ENCODE data around the gene TREM2. TPM values are rescaled to one million over a fixed set of nuclear protein-coding genes. Genes with fewer than 3 reads are reported as not detected.

TREM2 gene
- total and polyA plus RNA-seq, 2 of the 8 experiments (the other 6 are each of a cell fraction or from before 2014, with no cell fraction given) = 0.20 TPM; not detected in 1

DNA sequence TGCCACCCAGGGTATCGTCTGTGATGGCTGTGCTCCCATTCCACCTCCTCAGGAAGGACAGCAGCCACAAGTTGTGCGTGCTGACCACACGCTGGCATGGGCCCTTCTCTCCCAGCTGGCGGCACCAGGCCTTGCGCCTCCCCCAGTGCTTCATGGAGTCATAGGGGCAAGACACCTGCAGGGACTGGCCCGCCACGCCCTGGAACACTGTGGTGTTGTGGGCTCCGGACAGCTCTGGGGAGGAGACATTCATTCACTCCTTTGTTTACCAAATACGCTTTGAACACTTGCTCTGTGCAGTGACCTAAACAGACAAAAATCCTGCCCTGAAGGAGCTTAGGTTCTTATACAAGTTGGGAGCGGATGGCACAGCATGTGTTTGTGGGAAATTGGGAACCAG lies 1.5 kb downstream of the TREM2 start:
- no peak overlapping the region for H2BK20ac ChIP-seq (ENCODE audit: low read length)
- ChIA-PET POLR2A (ENCODE audit: partially characterized antibody) (no interaction called here), CTCF (ENCODE audit: partially characterized antibody) (interaction anchor here (1.3 to 2.1 kb wide), 2 partner anchors 21 to 30 kb away, joined by 4 to 6 read pairs; no protein-coding TSS in a partner anchor)

More for the DNA sequence above, 1.5 kb downstream of the TREM2 start:
- Histone ChIP-seq H2BK120ac (replicated peaks; ENCODE audit: low read depth, low read length) (no peak overlapping the region), H4K20me1 (replicated peaks in 1 of 2; ENCODE audit: control insufficient read depth in 1 of 2, insufficient read depth in 2 of 2, low read length in 2 of 2) (no peaks in the 10 kb centered on the region), H3K23me2 (ENCODE audit: low read depth, low read length) (no peaks in the 10 kb centered on the region), H3K18ac (ENCODE audit: extremely low read depth, low read length) (no peak overlapping the region), H3K4me2 (ENCODE audit: insufficient read depth in 1 of 2, low read depth in 2 of 2, low read length in 2 of 2) (no peak overlapping the region), H4K91ac (replicated peaks; ENCODE audit: insufficient read length, low read length) (no peak overlapping the region), H3K27ac (ENCODE audit: low read depth, low read length) (no peak overlapping the region), H3K4ac (replicated peaks; ENCODE audit: insufficient read length, low read depth, low read length) (no peak overlapping the region), H2AK5ac (ENCODE audit: low read depth, low read length) (0 out of 2 replicates have a peak overlapping the region, but pooled peaks have one; percentile 24), H3K79me1 (ENCODE audit: low read depth, low read length) (no peaks in the 10 kb centered on the region), H4K5ac (ENCODE audit: insufficient read length, low read depth, low read length) (no peak overlapping the region), H3K4me1 (replicated peaks in 1 of 4; ENCODE audit: control insufficient read depth in 3 of 4, insufficient read depth in 4 of 4, low read length in 3 of 4) (no peaks in the 10 kb centered on the region), H3K27me3 (replicated peaks in 1 of 4; ENCODE audit: control insufficient read depth in 3 of 4, extremely low read depth in 1 of 4, insufficient read depth in 3 of 4, low read length in 3 of 4) (no peaks in the 10 kb centered on the region), H3K36me3 (ENCODE audit: control insufficient read depth in 2 of 4, insufficient read depth in 4 of 4, low read length in 3 of 4) (no peaks in the 10 kb centered on the region), H3K9ac (replicated peaks in 1 of 4; ENCODE audit: extremely low read depth in 1 of 4, low read depth in 3 of 4, low read length in 3 of 4) (no peak overlapping the region), H2BK12ac (ENCODE audit: low read depth, low read length) (no peak overlapping the region), H3K56ac (replicated peaks; ENCODE audit: insufficient read length, low read depth, low read length) (no peak overlapping the region), H3K14ac (ENCODE audit: insufficient read length) (no peak overlapping the region), H4K8ac (ENCODE audit: extremely low read depth, insufficient read depth, low read length) (no peak overlapping the region), H2BK15ac (ENCODE audit: low read length) (peak overlapping the region; percentile 46; the same call in 1 of the 2 replicates), H3K9me3 (ENCODE audit: insufficient read depth in 2 of 2, low read depth in 1 of 2, low read length in 1 of 2) (no peaks in the 10 kb centered on the region), H3K23ac (ENCODE audit: insufficient read length) (no peak overlapping the region), H3K4me3 (ENCODE audit: extremely low read depth in 1 of 4, insufficient read depth in 2 of 4, low read depth in 3 of 4, low read length in 4 of 4) (no peak overlapping the region), H2AFZ (ENCODE audit: low read length) (no peak overlapping the region), H3K79me2 (ENCODE audit: control insufficient read depth in 1 of 2, insufficient read depth in 2 of 2, low read length in 2 of 2) (no peaks in the 10 kb centered on the region), H2BK5ac (ENCODE audit: low read depth, low read length) (no peak overlapping the region)
- WGBS, 2 experiments (ENCODE audit: extremely low coverage in 1 of 2, insufficient coverage in 1 of 2, insufficient read length in 1 of 2, insufficient replicate concordance in 2 of 2, low coverage in 1 of 2, low lambda C conversion rate in 2 of 2, missing lambda C conversion rate in 1 of 2) = 85% methylated on average over 10 of the region's 10 CpGs; no CpG with 5 or more reads in 1 of the 2 experiments
- DNase-seq (ENCODE audit: low read depth in 1 of 2, low spot score in 2 of 2) = peak in 1 of 2 experiments; percentile 32
- no peak for FAIRE-seq
- TF ChIP-seq SIRT6 (IDR thresholded peaks at IDR 0.05; ENCODE audit: low read length) = no peak
- no peak for TF ChIP-seq SP2 (IDR thresholded peaks at IDR 0.05; ENCODE audit: low read length)
- TF ChIP-seq BCL11A (IDR thresholded peaks at IDR 0.05; ENCODE audit: low read depth in 2 of 2, low read length in 2 of 2) = no peak
- TF ChIP-seq SUZ12 (IDR thresholded peaks at IDR 0.05; ENCODE audit: low read length) = no peak
- TF ChIP-seq CEBPB (IDR thresholded peaks at IDR 0.05; ENCODE audit: low read depth, low read length) = no peak
- no peak for TF ChIP-seq TAF7 (optimal IDR thresholded peaks at IDR 0.05; ENCODE audit: borderline replicate concordance, low read depth, low read length)
- no peak for TF ChIP-seq NRF1 (IDR thresholded peaks at IDR 0.05; ENCODE audit: low read depth, low read length)
- TF ChIP-seq GTF2F1 (IDR thresholded peaks at IDR 0.05; ENCODE audit: borderline replicate concordance, low read depth, low read length) = no peak
- TF ChIP-seq SRF (IDR thresholded peaks at IDR 0.05; ENCODE audit: low read depth, low read length) = no peak
- no peak for TF ChIP-seq JUND (IDR thresholded peaks at IDR 0.05; ENCODE audit: low read length)
